DMS 273 (cell line): ENCODE results near the gene ATP5F1D.

Experiments used
- DNase-seq: peaks from one replicate; lab custom pipeline; 2025; ENCODE audit not compliant: unreplicated experiment; lab: John Stamatoyannopoulos, UW

Gene ATP5F1D

DNA sequence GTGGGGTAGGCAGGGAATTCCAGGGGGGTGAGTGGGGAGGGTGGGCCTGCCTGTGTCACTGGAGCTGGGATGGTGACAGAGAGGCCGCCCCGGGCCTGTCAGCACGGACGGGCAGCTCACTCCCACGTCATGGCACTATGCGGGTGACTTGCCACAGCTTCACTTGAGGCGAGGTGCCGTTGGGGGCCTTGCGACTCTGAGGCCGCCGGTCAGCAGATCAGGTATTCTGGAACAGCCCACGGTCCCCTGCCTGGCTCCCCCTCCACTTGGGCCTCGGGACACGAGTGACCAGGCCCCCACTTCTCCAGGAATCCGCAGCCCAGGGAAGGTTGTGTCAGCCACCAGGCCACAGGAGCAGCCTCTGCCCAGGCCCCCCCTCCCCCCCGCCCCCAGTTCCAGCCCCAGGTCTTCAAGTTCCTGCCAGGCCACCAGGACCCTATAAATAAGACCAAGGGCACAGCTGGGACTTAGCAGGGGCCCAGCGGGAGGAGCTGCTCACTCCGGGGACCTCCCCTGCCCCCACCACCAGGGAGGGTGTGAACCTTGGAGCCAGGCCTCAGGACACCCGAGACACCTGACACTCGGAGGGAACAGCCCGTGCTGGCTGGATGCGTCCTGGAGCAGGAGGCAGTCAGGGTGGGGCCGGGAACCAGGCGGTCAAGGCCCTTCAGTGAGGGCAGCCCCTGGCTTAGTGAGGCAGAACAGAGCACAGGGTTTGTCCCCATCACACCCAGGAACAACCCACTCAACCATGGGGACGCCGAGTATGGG lies 4.1 kb downstream of the ATP5F1D start:
- peak; percentile 48 for DNase-seq

- peak; percentile 57 for DNase-seq
Measured at GRCh38 chr19:1246265-1247087, 4.9 kb downstream of the ATP5F1D start.

GRCh38 chr19:1247748-1248138 lies 6.2 kb downstream of the ATP5F1D start:
- DNase-seq: no peak

- DNase-seq: peak; percentile 93
Measured at GRCh38 chr19:1248139-1248785, 6.7 kb downstream of the ATP5F1D start, which contains the start of gene MIDN. MIDN (plus strand) TSS chr19:1248583; CDS start chr19:1250297, 1,714 bp downstream.

GRCh38 chr19:1248786-1249297 lies 7.3 kb downstream of the ATP5F1D start:
- peak; percentile 96 for DNase-seq

DNA sequence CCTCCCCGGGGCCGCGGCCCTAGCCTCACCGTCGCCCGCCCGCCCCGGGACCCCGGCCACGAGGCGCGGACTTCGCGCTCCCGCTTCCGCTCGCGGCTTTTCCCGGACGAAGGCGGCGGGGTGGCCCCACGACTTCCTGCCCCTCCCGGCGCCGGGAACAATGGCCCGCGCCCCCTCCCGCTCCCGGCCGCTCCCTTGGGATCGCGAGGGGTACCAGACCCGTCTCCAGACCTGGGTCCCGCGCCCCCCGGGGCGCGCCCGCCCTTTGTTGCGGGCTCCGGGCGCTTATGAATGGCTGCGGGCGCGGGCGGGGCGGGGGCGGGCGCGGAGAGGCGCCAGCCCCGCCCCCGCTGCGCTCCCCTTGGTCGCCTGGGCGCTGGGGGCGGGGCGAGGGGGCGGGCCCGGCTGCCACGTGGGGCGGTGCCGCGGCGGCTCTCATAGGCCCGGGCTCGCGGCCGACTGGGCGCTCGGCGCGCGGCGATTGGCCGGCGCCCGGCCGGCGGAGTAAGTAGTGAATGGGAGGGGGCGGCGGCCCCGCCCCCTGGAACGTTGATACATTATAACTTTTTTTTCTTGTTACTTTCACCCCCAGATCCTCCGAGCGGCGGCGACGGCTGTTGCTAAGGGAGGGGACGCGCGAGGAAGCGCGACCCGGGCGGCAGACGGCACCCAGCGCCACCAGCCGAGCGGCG lies 7.9 kb downstream of the ATP5F1D start:
- DNase-seq: peak; percentile 98

- no peak for DNase-seq
Measured at GRCh38 chr19:1249990-1250436, 8.5 kb downstream of the ATP5F1D start.

DNA sequence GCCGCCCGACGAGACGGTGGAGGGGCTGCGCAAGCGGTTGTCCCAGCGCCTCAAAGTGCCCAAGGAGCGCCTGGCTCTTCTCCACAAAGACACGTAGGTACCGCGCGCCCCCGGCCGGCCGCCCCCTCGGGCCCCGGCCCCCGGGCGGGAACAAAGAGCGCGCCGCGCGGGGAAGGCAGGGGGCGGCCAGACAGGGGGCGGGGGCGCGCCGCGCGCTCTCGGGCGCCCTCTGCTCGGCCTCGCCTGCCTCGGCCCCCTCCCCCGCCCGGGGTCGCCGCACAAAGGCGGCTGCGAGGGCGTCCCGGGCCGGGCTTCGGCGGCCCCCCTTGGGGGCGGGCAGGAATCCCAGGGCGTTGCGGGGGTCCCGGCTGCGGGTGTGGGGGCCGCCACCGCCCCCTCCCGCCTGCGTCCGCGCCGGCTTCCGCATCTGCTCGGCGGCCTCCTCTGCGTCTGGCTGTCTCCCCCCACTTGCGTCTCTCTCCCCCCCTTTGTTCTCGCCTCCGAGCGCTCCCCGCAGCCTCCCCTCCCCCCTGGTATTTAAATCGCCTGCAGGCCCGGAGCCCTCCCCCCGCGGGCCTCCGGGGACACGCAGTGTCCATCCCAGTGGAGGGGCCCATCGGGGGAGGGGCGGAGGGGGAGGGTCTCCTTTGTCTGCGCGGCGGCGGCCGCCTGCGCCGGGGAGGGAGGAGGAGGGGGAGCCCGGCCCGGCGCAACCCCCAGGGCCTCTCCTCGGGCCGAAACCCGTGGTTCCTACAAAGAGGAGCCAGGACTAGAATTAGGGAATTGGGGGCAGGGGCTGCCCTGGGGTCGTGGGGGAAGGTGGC lies 9.1 kb downstream of the ATP5F1D start:
- peak; percentile 78 for DNase-seq

- peak; percentile 85 for DNase-seq
Measured at GRCh38 chr19:1251330-1252220, 10.0 kb downstream of the ATP5F1D start.

- DNase-seq: peak; percentile 77
Measured at GRCh38 chr19:1252221-1252820, 10.8 kb downstream of the ATP5F1D start.

DNA sequence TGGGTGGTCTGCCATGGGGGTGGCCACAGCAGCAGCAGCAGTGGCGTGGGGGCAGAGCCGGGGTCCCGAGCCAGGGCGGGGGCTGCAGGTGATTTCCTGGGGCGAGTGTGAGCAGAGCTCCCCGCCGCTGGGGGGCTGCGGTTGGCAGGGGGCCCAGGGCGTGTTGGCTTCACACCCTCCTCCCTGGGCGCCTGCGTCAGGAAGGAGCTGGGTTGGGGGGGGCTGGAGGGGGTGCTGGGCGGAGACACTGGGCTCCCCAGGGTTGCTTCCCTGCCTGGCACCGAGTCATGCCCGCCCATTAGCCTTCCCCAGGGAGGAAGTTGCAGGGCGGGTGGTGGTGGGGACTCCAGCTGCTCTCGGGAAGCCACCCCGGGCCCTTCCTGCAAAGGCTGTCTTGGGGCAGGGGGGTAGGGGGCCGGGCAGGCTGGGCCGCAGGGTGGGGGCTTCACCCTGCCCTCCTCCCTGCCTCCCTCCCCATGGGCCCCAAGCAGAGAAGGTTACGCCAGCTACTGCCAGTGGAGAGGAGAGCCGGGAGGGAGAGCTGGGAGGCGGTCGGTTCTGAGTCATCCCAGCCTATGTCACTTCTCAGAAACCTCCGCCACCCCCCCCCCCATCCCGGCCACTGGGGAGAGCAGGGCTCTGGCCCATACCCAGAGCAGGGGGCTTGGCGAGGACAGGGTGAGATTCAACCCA lies 11.4 kb downstream of the ATP5F1D start:
- peak; percentile 86 for DNase-seq

GRCh38 chr19:1253514-1254080 lies 12.0 kb downstream of the ATP5F1D start:
- no peak for DNase-seq

- no peak for DNase-seq
Measured at GRCh38 chr19:1254081-1254527, 12.6 kb downstream of the ATP5F1D start.

DNA sequence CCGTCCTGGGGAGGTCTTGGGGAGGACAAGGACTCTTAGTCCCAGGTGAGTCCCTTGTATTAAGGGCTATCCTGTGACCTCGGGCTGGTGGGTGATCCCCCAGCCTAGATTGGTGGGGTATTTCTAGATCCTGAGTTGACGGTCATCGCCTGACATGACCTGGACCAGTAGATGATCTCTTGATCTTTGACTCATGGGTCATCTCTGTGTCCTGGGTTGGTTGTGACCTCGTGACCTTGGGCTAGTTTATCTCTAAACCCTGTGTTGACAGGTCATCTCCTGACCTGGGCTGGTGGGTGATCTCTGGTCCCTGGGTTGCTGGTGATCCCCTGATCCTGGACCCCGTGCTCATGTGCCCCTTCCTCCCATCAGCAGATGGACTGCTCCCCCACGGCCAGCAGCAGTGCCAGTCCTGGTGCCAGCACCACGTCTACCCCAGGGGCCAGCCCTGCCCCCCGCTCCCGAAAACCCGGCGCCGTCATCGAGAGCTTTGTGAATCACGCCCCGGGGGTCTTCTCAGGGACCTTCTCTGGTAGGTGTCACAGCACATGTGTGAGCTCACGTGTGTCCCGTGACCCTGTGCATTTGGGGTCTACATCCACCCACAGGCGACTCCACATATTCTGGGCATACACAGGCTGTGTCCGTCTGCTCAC lies 13.1 kb downstream of the ATP5F1D start:
- no peak for DNase-seq

GRCh38 chr19:1255186-1256161 lies 13.9 kb downstream of the ATP5F1D start:
- no peak for DNase-seq
